NCI-H345 treated with DMSO at 0.1 percent for 48 hours (cell line): Measurements from ENCODE around the gene LRRC75A.
"Not testable (repeated sequence)": the region's sequence is repeated elsewhere in the genome, so short reads cannot be mapped to it uniquely, and the experiment has no call there.

Experiments
- DNase-seq: peaks from one replicate; lab custom pipeline; 2025; ENCODE audit not compliant: unreplicated experiment; lab: John Stamatoyannopoulos, UW

Gene LRRC75A

GRCh38 chr17:16407911-16408588 lies 83.9 kb downstream of the LRRC75A start:
- DNase-seq: peak; percentile 14

DNA sequence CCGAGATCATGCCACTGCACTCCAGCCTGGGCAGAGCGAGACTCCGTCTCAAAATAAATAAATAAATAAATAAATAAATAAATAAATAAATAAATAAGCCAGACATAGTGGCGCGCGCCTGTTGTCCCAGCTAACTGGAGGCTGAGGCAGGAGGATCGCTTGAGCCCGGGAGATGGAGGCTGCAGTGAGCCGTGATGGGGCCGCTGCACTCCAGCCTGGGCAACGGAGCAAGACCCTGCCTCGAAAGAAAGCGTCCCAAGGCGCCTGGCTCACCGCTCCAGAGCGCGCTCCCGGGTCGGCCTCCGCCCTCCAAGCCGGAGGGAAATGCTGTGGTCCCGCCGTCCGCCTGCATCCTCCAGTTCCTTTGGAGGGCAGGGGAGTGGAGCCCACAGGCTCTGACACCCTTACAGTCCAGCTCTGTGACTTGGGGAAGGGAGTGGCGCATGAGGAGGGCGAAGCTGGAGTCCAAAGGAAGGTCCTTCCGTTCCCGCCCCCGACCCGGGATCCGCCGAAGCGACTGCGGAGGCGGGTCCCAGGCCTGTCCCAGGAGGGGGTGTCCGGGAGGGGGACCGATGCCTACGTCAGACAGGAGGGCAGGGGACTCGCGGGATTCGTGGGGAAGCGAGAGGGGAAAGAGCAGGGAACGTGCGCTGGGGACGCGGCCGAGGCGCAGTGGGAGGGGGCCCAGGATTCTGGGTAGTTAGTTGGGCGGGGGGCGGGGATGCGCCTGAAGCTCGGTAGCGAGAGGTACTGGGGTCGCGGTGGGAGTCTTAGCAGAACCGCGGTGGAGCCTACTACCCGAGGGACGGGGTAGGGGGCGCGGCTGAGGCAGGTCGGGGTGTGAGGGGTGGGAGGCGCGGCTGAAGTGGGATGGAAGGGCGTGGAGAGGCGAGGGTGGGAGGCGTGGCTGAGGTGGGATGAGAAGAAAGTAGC lies 85.0 kb downstream of the LRRC75A start:
- peak; percentile 19 for DNase-seq

DNA sequence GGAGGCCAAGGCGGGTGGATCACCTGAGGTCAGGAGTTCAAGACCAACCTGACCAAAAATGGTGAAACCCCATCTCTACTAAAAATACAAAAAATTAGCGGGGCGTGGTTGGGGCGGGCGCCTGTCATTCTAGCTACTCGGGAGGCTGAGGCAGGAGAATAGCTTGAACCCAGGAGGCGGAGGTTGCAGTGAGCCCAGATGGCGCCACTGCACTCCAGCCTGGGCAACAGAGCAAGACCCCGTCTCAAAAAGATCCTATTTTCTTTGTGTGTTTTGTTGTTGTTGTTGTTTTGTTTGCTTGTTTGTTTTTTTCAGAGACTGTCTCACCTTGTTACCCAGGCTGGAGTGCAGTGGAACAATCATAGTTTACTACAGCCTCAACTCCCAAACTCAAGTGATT lies 88.1 kb downstream of the LRRC75A start:
- DNase-seq: not testable (repeated sequence)

- DNase-seq: no peak
Measured at GRCh38 chr17:16398270-16399267, 93.4 kb downstream of the LRRC75A start.

- DNase-seq: not testable (repeated sequence)
Measured at GRCh38 chr17:16396693-16397092, 95.3 kb downstream of the LRRC75A start.

GRCh38 chr17:16395887-16396286 lies 96.1 kb downstream of the LRRC75A start:
- DNase-seq: not testable (repeated sequence)

- DNase-seq: not testable (repeated sequence)
Measured at GRCh38 chr17:16392491-16392890, 99.5 kb downstream of the LRRC75A start.
